ENCODE measurements around the gene GOLGA5. TPM values are rescaled to one million over a fixed set of nuclear protein-coding genes. Genes with fewer than 3 reads are reported as not detected.

The GOLGA5 gene
- total RNA-seq, 1 experiment from 2014 or later = 25.4 TPM

GRCh38 chr14:92759679-92760523 is 34.2 kb upstream of the GOLGA5 start:
- H4K8ac ChIP-seq (replicated peaks; ENCODE audit: insufficient read length, low read depth, low read length) = no peak overlapping the region
- no peak overlapping the region for H2BK5ac ChIP-seq (ENCODE audit: insufficient read length, low read length)
- H3K14ac ChIP-seq (ENCODE audit: insufficient read depth, low read length) = no peak overlapping the region
- no peak for TF ChIP-seq CTCF (conservative IDR thresholded peaks at IDR 0.05)
- no peaks in the 10 kb centered on the region for H3K9me3 ChIP-seq (ENCODE audit: control insufficient read depth, low read depth, low read length)
- no peak overlapping the region for H2BK120ac ChIP-seq (ENCODE audit: low read depth, low read length, poor library complexity, severe bottlenecking)
- H2AK5ac ChIP-seq (ENCODE audit: insufficient read length, low read length) = no peak overlapping the region
- no peak overlapping the region for H2BK12ac ChIP-seq (ENCODE audit: insufficient read length, low read depth, low read length)
- H2AFZ ChIP-seq (ENCODE audit: low read length) = no peak overlapping the region
- H3K23me2 ChIP-seq (ENCODE audit: insufficient read length, low read depth, low read length, poor library complexity, severe bottlenecking) = no peaks in the 10 kb centered on the region
- H3K4me2 ChIP-seq (ENCODE audit: insufficient read depth, insufficient read length, low read length) = no peak overlapping the region
- H2BK15ac ChIP-seq (ENCODE audit: low read depth, low read length) = no peak overlapping the region
- no peak overlapping the region for H3K56ac ChIP-seq (ENCODE audit: insufficient read length, low read depth, low read length)
- H3K27me3 ChIP-seq (ENCODE audit: insufficient read depth, low read length) = no peaks in the 10 kb centered on the region
- no peaks in the 10 kb centered on the region for H3K79me2 ChIP-seq (ENCODE audit: insufficient read depth, low read length)
- Mint-ChIP-seq H3K36me3 (ENCODE audit: insufficient read depth in 1 of 3, low read depth in 3 of 3) (no peaks in the 10 kb centered on the region), H3K4me3 (no peak overlapping the region), H3K27ac (no peak overlapping the region), H3K4me1 (0 out of 4 replicates have a peak, but pooled peaks cover 0 to 2% of the 10 kb centered on the region in 2 experiments), H3K27me3 (ENCODE audit: low read depth) (peaks cover 15% of the 10 kb centered on the region), H3K9me3 (peaks cover 0 to 2% of the 10 kb centered on the region in 2 experiments; a peak in 2 of 5 replicates)
- no peaks in the 10 kb centered on the region for H4K20me1 ChIP-seq (ENCODE audit: control insufficient read depth, insufficient read depth, insufficient read length)
- no peaks in the 10 kb centered on the region for H3K79me1 ChIP-seq (ENCODE audit: insufficient read depth, low read depth, low read length, poor library complexity, severe bottlenecking)
- H2BK20ac ChIP-seq (ENCODE audit: low read depth, low read length, poor library complexity, severe bottlenecking) = no peak overlapping the region
- no peaks in the 10 kb centered on the region for H3K4me1 ChIP-seq (ENCODE audit: insufficient read depth, low read length)
- no peak overlapping the region for H3K9ac ChIP-seq (ENCODE audit: extremely low read depth, insufficient read length, low read length)
- WGBS (ENCODE audit: extremely low coverage, insufficient read length, low lambda C conversion rate) = 100% methylated on average over 2 of the region's 12 CpGs
- H4K5ac ChIP-seq (ENCODE audit: insufficient read length, low read depth, low read length) = no peak overlapping the region
- H4K91ac ChIP-seq (ENCODE audit: insufficient read length, low read depth, low read length) = no peak overlapping the region
- no peak overlapping the region for H3K27ac ChIP-seq (ENCODE audit: insufficient read length, low read depth, low read length)
- H3K4ac ChIP-seq (ENCODE audit: low read depth, low read length) = no peak overlapping the region
- no peak overlapping the region for H3T11ph ChIP-seq (ENCODE audit: low read length)
- no peak overlapping the region for H3K23ac ChIP-seq (ENCODE audit: insufficient read length, low read depth, low read length)
- no peak overlapping the region for H3K18ac ChIP-seq (ENCODE audit: insufficient read length, low read depth, low read length)
- no peak for DNase-seq

Measured in H9 (cell line).